ENCODE measurements around the gene OR4D1.
"Not testable (repeated sequence)": the region's sequence is repeated elsewhere in the genome, so short reads cannot be mapped to it uniquely, and the experiment has no call there.

The OR4D1 gene

GRCh38 chr17:58113947-58114346 lies 34.2 kb upstream of the OR4D1 start:
- no peak overlapping the region for H3K27ac ChIP-seq
- no peak overlapping the region for H3K4me2 ChIP-seq
- H3K9ac ChIP-seq = no peak overlapping the region
- TF ChIP-seq Cebpa-rat (IDR thresholded peaks at IDR 0.05) = no peak
- H4K20me1 ChIP-seq = peaks cover 0 to 8% (median 0%) of the 10 kb centered on the region in 11 experiments; a peak in 1 of 22 replicates
- no peaks in the 10 kb centered on the region for H3K36me3 ChIP-seq
- H3K27me3 ChIP-seq = no peaks in the 10 kb centered on the region
- H3K4me3 ChIP-seq = no peak overlapping the region
- H3K4me1 ChIP-seq = no peaks in the 10 kb centered on the region
- H3K9me3 ChIP-seq (replicated peaks in 1 of 11) = no peaks in the 10 kb centered on the region

- Histone ChIP-seq H3K4me2 (no peak overlapping the region), H3K4me3 (no peak overlapping the region), H3K9me3 (replicated peaks in 1 of 11) (no peaks in the 10 kb centered on the region), H3K4me1 (no peaks in the 10 kb centered on the region), H3K9ac (no peak overlapping the region), H3K27me3 (no peaks in the 10 kb centered on the region), H4K20me1 (peaks cover 0 to 8% (median 0%) of the 10 kb centered on the region in 11 experiments; a peak in 1 of 22 replicates), H3K27ac (no peak overlapping the region), H3K36me3 (no peaks in the 10 kb centered on the region)
- no peak for TF ChIP-seq Cebpa-rat (IDR thresholded peaks at IDR 0.05)
These were observed 30.8 kb upstream of the OR4D1 start for GRCh38 chr17:58117382-58117781.

- H3K36me3 ChIP-seq = no peaks in the 10 kb centered on the region
- H3K27me3 ChIP-seq = no peaks in the 10 kb centered on the region
- H3K4me3 ChIP-seq = no peak overlapping the region
- H3K4me2 ChIP-seq = no peak overlapping the region
- no peak overlapping the region for H3K9ac ChIP-seq
- no peak for TF ChIP-seq Cebpa-rat (IDR thresholded peaks at IDR 0.05)
- no peak overlapping the region for H3K27ac ChIP-seq
- peaks cover 0 to 6% (median 0%) of the 10 kb centered on the region in 11 experiments; a peak in 1 of 22 replicates for H4K20me1 ChIP-seq
- no peaks in the 10 kb centered on the region for H3K4me1 ChIP-seq
- H3K9me3 ChIP-seq (replicated peaks in 1 of 11) = no peaks in the 10 kb centered on the region
These were observed 28.7 kb upstream of the OR4D1 start for GRCh38 chr17:58119491-58119890.

GRCh38 chr17:58120195-58120822 lies 27.9 kb upstream of the OR4D1 start:
- Histone ChIP-seq H3K27me3 (no peaks in the 10 kb centered on the region), H3K27ac (no peak overlapping the region), H3K9me3 (replicated peaks in 1 of 11) (no peaks in the 10 kb centered on the region), H3K4me2 (no peak overlapping the region), H3K4me3 (no peak overlapping the region), H3K9ac (no peak overlapping the region), H4K20me1 (no peaks in the 10 kb centered on the region; a peak in 1 of 22 replicates), H3K36me3 (no peaks in the 10 kb centered on the region), H3K4me1 (no peaks in the 10 kb centered on the region)
- no peak for TF ChIP-seq Cebpa-rat (IDR thresholded peaks at IDR 0.05)

GRCh38 chr17:58121925-58122324 lies 26.3 kb upstream of the OR4D1 start:
- TF ChIP-seq Cebpa-rat (IDR thresholded peaks at IDR 0.05) = no peak
- no peaks in the 10 kb centered on the region for H3K9me3 ChIP-seq (replicated peaks in 1 of 11)
- H3K4me2 ChIP-seq = no peak overlapping the region
- no peaks in the 10 kb centered on the region for H3K36me3 ChIP-seq
- H3K9ac ChIP-seq = no peak overlapping the region
- no peaks in the 10 kb centered on the region for H3K27me3 ChIP-seq
- no peaks in the 10 kb centered on the region for H4K20me1 ChIP-seq
- no peak overlapping the region for H3K27ac ChIP-seq
- H3K4me3 ChIP-seq = no peak overlapping the region
- no peaks in the 10 kb centered on the region for H3K4me1 ChIP-seq

- no peak overlapping the region for H3K27ac ChIP-seq
- H3K4me3 ChIP-seq = no peak overlapping the region
- H3K9ac ChIP-seq = no peak overlapping the region
- no peaks in the 10 kb centered on the region for H3K4me1 ChIP-seq
- no peaks in the 10 kb centered on the region for H3K36me3 ChIP-seq
- H3K27me3 ChIP-seq = no peaks in the 10 kb centered on the region; a peak in 1 of 22 replicates
- TF ChIP-seq Cebpa-rat (IDR thresholded peaks at IDR 0.05) = no peak
- no peaks in the 10 kb centered on the region for H4K20me1 ChIP-seq
- H3K9me3 ChIP-seq (replicated peaks in 1 of 11) = no peaks in the 10 kb centered on the region
- H3K4me2 ChIP-seq = no peak overlapping the region
These were observed 20.3 kb upstream of the OR4D1 start for GRCh38 chr17:58127846-58128245.

GRCh38 chr17:58132697-58133096 lies 15.5 kb upstream of the OR4D1 start:
- H3K4me3 ChIP-seq, H3K9ac ChIP-seq: not testable (repeated sequence)

GRCh38 chr17:58136669-58137279 lies 11.4 kb upstream of the OR4D1 start:
- no peak overlapping the region for H3K4me3 ChIP-seq
- H4K20me1 ChIP-seq = no peaks in the 10 kb centered on the region
- no peaks in the 10 kb centered on the region for H3K27me3 ChIP-seq
- no peak for TF ChIP-seq Cebpa-rat (IDR thresholded peaks at IDR 0.05)
- H3K36me3 ChIP-seq = no peaks in the 10 kb centered on the region
- H3K4me1 ChIP-seq = 0 out of 20 replicates have a peak, but pooled peaks cover 0 to 4% (median 0%) of the 10 kb centered on the region in 10 experiments
- no peak overlapping the region for H3K4me2 ChIP-seq
- peaks cover 0 to 3% (median 0%) of the 10 kb centered on the region in 11 experiments; a peak in 1 of 22 replicates for H3K9me3 ChIP-seq (replicated peaks in 1 of 11)
- no peak overlapping the region for H3K27ac ChIP-seq
- H3K9ac ChIP-seq = no peak overlapping the region

More at GRCh38 chr17:58132697-58133096, 15.5 kb upstream of the OR4D1 start:
- not testable (repeated sequence) for H3K4me2 ChIP-seq; H3K27ac ChIP-seq; H3K9me3 ChIP-seq (replicated peaks in 1 of 11); H3K4me1 ChIP-seq; H3K27me3 ChIP-seq; H3K36me3 ChIP-seq; H4K20me1 ChIP-seq

- Histone ChIP-seq H3K4me3 (no peak overlapping the region), H3K9ac (no peak overlapping the region), H3K36me3 (peaks cover 0 to 7% (median 0%) of the 10 kb centered on the region in 11 experiments; a peak in 2 of 22 replicates), H3K27me3 (no peaks in the 10 kb centered on the region), H3K9me3 (replicated peaks in 1 of 11) (peaks cover 31 to 36% (median 33%) of the 10 kb centered on the region in 11 experiments), H3K4me2 (no peak overlapping the region), H4K20me1 (no peaks in the 10 kb centered on the region), H3K27ac (no peak overlapping the region), H3K4me1 (no peaks in the 10 kb centered on the region)
- TF ChIP-seq Cebpa-rat (IDR thresholded peaks at IDR 0.05) = no peak
These were observed 6.7 kb upstream of the OR4D1 start for GRCh38 chr17:58141505-58141904.

GRCh38 chr17:58143335-58143734 lies 4.8 kb upstream of the OR4D1 start:
- H3K4me2 ChIP-seq, H3K4me3 ChIP-seq, H3K9ac ChIP-seq, H4K20me1 ChIP-seq, H3K27ac ChIP-seq, H3K4me1 ChIP-seq, H3K27me3 ChIP-seq, H3K36me3 ChIP-seq: not testable (repeated sequence)
- peaks cover 31 to 42% (median 39%) of the 10 kb centered on the region in 11 experiments for H3K9me3 ChIP-seq (replicated peaks in 1 of 11)
